H1 (cell line): ENCODE measurements around the gene TMEM260. TPM values are rescaled to one million over a fixed set of nuclear protein-coding genes. Genes with fewer than 3 reads are reported as not detected.

Experiments used
- CTCF ChIA-PET: fragments of 300-600 bp; sonication (Branson Sonifier 250); formaldehyde crosslinking; loops from one replicate; lab custom pipeline; 2021; ENCODE audit not compliant: partially characterized antibody; lab: Charles Lee
- POLR2A ChIA-PET: fragments of 300-600 bp; sonication (Branson Sonifier 250); formaldehyde crosslinking; loops from one replicate; lab custom pipeline; 2021; ENCODE audit warnings: inconsistent platforms; ENCODE audit not compliant: partially characterized antibody; lab: Charles Lee
- DNase-seq, 2 experiments: peaks; one replicate each; pipeline versions ENCODE4 v3.0.0 to v3.0.0-alpha.2; 2010 to 2022; ENCODE audit warnings: low spot score in 2 of 2, low read depth in 1 of 2, mixed read lengths in 1 of 2
- FAIRE-seq: peaks from 2 replicates; lab custom pipeline; 2011; peaks lifted over from hg19 to GRCh38; lab: Jason Lieb, UNC
- H2AFZ ChIP-seq: 2 replicates; pipeline ENCODE4 v1.8.1; 2012; ENCODE audit warnings: low read length, inconsistent platforms
- H2AK5ac ChIP-seq: 2 replicates; pipeline ENCODE4 v1.6.1; 2013; ENCODE audit warnings: low read depth, low read length
- H2BK120ac ChIP-seq: replicated peaks from 2 replicates; pipeline ENCODE3; 2013; ENCODE audit warnings: low read depth, low read length, inconsistent platforms
- H2BK12ac ChIP-seq: 2 replicates; pipeline ENCODE4 v1.6.1; 2013; ENCODE audit warnings: low read depth, low read length
- H2BK15ac ChIP-seq: 2 replicates; pipeline ENCODE4 v1.6.1; 2013; ENCODE audit warnings: low read length
- H2BK20ac ChIP-seq: 2 replicates; pipeline ENCODE4 v1.6.1; 2013; ENCODE audit warnings: low read length
- H2BK5ac ChIP-seq: 2 replicates; pipeline ENCODE4 v1.6.1; 2013; ENCODE audit warnings: low read depth, low read length
- H3K14ac ChIP-seq: 2 replicates; pipeline ENCODE4 v1.6.1; 2013; ENCODE audit warnings: inconsistent platforms; ENCODE audit not compliant: insufficient read length
- H3K18ac ChIP-seq: 2 replicates; pipeline ENCODE4 v1.6.1; 2013; ENCODE audit warnings: low read length; ENCODE audit errors: extremely low read depth
- H3K23ac ChIP-seq: 2 replicates; pipeline ENCODE4 v1.6.1; 2013; ENCODE audit warnings: inconsistent platforms; ENCODE audit not compliant: insufficient read length
- H3K23me2 ChIP-seq: 2 replicates; pipeline ENCODE4 v1.6.1; 2013; ENCODE audit warnings: low read depth, low read length
- H3K27ac ChIP-seq: 2 replicates; pipeline ENCODE4 v1.6.1; 2011; ENCODE audit warnings: low read depth, low read length, inconsistent platforms
- H3K27me3 ChIP-seq, 4 experiments: replicated peaks in 1 of 4; 1 replicate in 1 of 4; 2 replicates in 3 of 4; pipeline versions ENCODE4 v1.6.1 to v1.8.1; 2011 to 2013; ENCODE audit warnings: low read length in 3 of 4, mild to moderate bottlenecking in 3 of 4, inconsistent platforms in 2 of 4, mixed read lengths in 2 of 4, moderate library complexity in 1 of 4; ENCODE audit not compliant: control insufficient read depth in 3 of 4, insufficient read depth in 3 of 4; ENCODE audit errors: extremely low read depth in 1 of 4
- H3K36me3 ChIP-seq, 4 experiments: 2 replicates each; pipeline versions ENCODE4 v1.6.1 to v1.8.1; 2011 to 2013; ENCODE audit warnings: mild to moderate bottlenecking in 4 of 4, low read length in 3 of 4, moderate library complexity in 2 of 4, control low read depth in 1 of 4, inconsistent platforms in 1 of 4; ENCODE audit not compliant: insufficient read depth in 4 of 4, control insufficient read depth in 2 of 4
- H3K4ac ChIP-seq: replicated peaks from 2 replicates; pipeline ENCODE3; 2013; ENCODE audit warnings: low read length, low read depth, mixed read lengths, inconsistent platforms; ENCODE audit not compliant: insufficient read length
- H3K4me1 ChIP-seq, 4 experiments: replicated peaks in 1 of 4; 1 replicate in 1 of 4; 2 replicates in 3 of 4; pipeline versions ENCODE4 v1.6.1 to v1.8.1; 2011 to 2013; ENCODE audit warnings: low read length in 3 of 4, inconsistent platforms in 2 of 4, mixed read lengths in 1 of 4; ENCODE audit not compliant: insufficient read depth in 4 of 4, control insufficient read depth in 3 of 4
- H3K4me2 ChIP-seq, 2 experiments: 2 replicates each; pipeline versions ENCODE4 v1.6.1 to v1.8.1; 2011 to 2013; ENCODE audit warnings: low read depth in 2 of 2, low read length in 2 of 2, control low read depth in 1 of 2, inconsistent platforms in 1 of 2, mild to moderate bottlenecking in 1 of 2; ENCODE audit not compliant: insufficient read depth in 1 of 2
- H3K4me3 ChIP-seq, 4 experiments: fragments of 200-600, 300-600 bp in 1 of 4; sonication (generic), shearing (Covaris generic), sonication (Bioruptor Twin) in 1 of 4; 2 replicates each; pipeline versions ENCODE4 v1.5.1 to v1.8.1; 2011 to 2016; ENCODE audit warnings: low read length in 4 of 4, low read depth in 3 of 4, control low read depth in 2 of 4, inconsistent platforms in 2 of 4, mild to moderate bottlenecking in 2 of 4, mixed read lengths in 1 of 4, moderate library complexity in 1 of 4; ENCODE audit not compliant: insufficient read depth in 2 of 4; ENCODE audit errors: extremely low read depth in 1 of 4
- H3K56ac ChIP-seq: replicated peaks from 2 replicates; pipeline ENCODE3; 2013; ENCODE audit warnings: low read depth, mild to moderate bottlenecking, mixed read lengths, low read length, inconsistent platforms; ENCODE audit not compliant: insufficient read length
- H3K79me1 ChIP-seq: 2 replicates; pipeline ENCODE4 v1.6.1; 2013; ENCODE audit warnings: low read depth, low read length, control low read depth
- H3K79me2 ChIP-seq, 2 experiments: 2 replicates each; pipeline versions ENCODE4 v1.6.1 to v1.8.1; 2012 to 2013; ENCODE audit warnings: low read length in 2 of 2, mild to moderate bottlenecking in 2 of 2, inconsistent platforms in 1 of 2; ENCODE audit not compliant: insufficient read depth in 2 of 2, control insufficient read depth in 1 of 2
- H3K9ac ChIP-seq, 4 experiments: replicated peaks in 1 of 4; 1 replicate in 1 of 4; 2 replicates in 3 of 4; pipeline versions ENCODE4 v1.6.1 to v1.8.1; 2011 to 2013; ENCODE audit warnings: low read depth in 3 of 4, low read length in 3 of 4, control low read depth in 2 of 4, mild to moderate bottlenecking in 2 of 4, moderate library complexity in 2 of 4, inconsistent platforms in 1 of 4; ENCODE audit errors: extremely low read depth in 1 of 4
- H3K9me3 ChIP-seq, 2 experiments: 2 replicates each; pipeline versions ENCODE4 v1.6.1 to v1.8.1; 2012 to 2013; ENCODE audit warnings: mild to moderate bottlenecking in 2 of 2, moderate library complexity in 2 of 2, control low read depth in 1 of 2, inconsistent platforms in 1 of 2, low read depth in 1 of 2, low read length in 1 of 2, mixed read lengths in 1 of 2; ENCODE audit not compliant: insufficient read depth in 2 of 2
- H4K20me1 ChIP-seq, 2 experiments: replicated peaks in 1 of 2; 2 replicates each; pipeline versions ENCODE3 to v1.8.1; 2011 to 2013; ENCODE audit warnings: inconsistent platforms in 2 of 2, low read length in 2 of 2, mild to moderate bottlenecking in 1 of 2; ENCODE audit not compliant: insufficient read depth in 2 of 2, control insufficient read depth in 1 of 2
- H4K5ac ChIP-seq: 2 replicates; pipeline ENCODE4 v1.6.1; 2013; ENCODE audit warnings: low read length, low read depth, mixed read lengths, inconsistent platforms; ENCODE audit not compliant: insufficient read length
- H4K8ac ChIP-seq: 2 replicates; pipeline ENCODE4 v1.8.0; 2013; ENCODE audit warnings: mild to moderate bottlenecking, moderate library complexity, low read length, inconsistent platforms; ENCODE audit not compliant: insufficient read depth; ENCODE audit errors: extremely low read depth
- H4K91ac ChIP-seq: replicated peaks from 2 replicates; pipeline ENCODE3; 2013; ENCODE audit warnings: low read length, mixed read lengths, inconsistent platforms; ENCODE audit not compliant: insufficient read length
- ATF2 ChIP-seq: IDR thresholded peaks from 2 replicates; pipeline ENCODE4 v1.6.1; 2012; ENCODE audit warnings: low read length, inconsistent platforms
- CTCF ChIP-seq, 3 experiments: IDR thresholded peaks; 1 replicate in 2 of 3; 2 replicates in 1 of 3; pipeline versions ENCODE4 v1.5.1 to v1.6.1; 2011; ENCODE audit warnings: low read length in 3 of 3, mild to moderate bottlenecking in 3 of 3, inconsistent platforms in 2 of 3, low read depth in 1 of 3, moderate library complexity in 1 of 3; ENCODE audit not compliant: insufficient read depth in 1 of 3; ENCODE audit errors: control extremely low read depth in 1 of 3
- SP4 ChIP-seq: IDR thresholded peaks from 2 replicates; pipeline ENCODE4 v1.6.1; 2012; ENCODE audit warnings: low read length, inconsistent platforms
- TAF7 ChIP-seq: optimal IDR thresholded peaks from 2 replicates; pipeline ENCODE3; 2011; ENCODE audit warnings: low read depth, mild to moderate bottlenecking, inconsistent platforms, low read length, moderate library complexity, borderline replicate concordance
- TEAD4 ChIP-seq: IDR thresholded peaks from 2 replicates; pipeline ENCODE4 v1.6.1; 2012; ENCODE audit warnings: low read depth, low read length, inconsistent platforms, mixed read lengths
- USF2 ChIP-seq: IDR thresholded peaks from 2 replicates; pipeline ENCODE4 v1.6.1; 2011; ENCODE audit warnings: low read length, improper control_type of control experiment
- YY1 ChIP-seq: IDR thresholded peaks from 2 replicates; pipeline ENCODE4 v1.6.1; 2011; ENCODE audit warnings: low read depth, mild to moderate bottlenecking, low read length
- WGBS, 2 experiments: shearing (Covaris generic) in 1 of 2; methylation state at CpG; one replicate each; pipeline versions ENCODE4 v1.1.6 to v1.1.7; 2013 to 2015; ENCODE audit warnings: low lambda C conversion rate in 2 of 2, mixed read lengths in 2 of 2, inconsistent platforms in 1 of 2, low coverage in 1 of 2, missing lambda C conversion rate in 1 of 2; ENCODE audit not compliant: insufficient replicate concordance in 2 of 2, insufficient coverage in 1 of 2, insufficient read length in 1 of 2; ENCODE audit errors: extremely low coverage in 1 of 2, missing lambda C conversion rate in 1 of 2; 5-methylcytosine and 5-hydroxymethylcytosine counted together
- polyA plus RNA-seq, 7 experiments: library from polyadenylated mRNA; depleted of rRNA in 3 of 7; stranded (reverse) in 5 of 7; unstranded in 2 of 7; fragments of >200 nt in 5 of 7; fragments of 200-250 nt in 2 of 7; gene quantifications; 1 replicate in 5 of 7; 2 replicates in 1 of 7; 4 replicates in 1 of 7; pipeline versions ENCODE4 v1.2.1 to v1.2.3, GENCODE V29; 2011 to 2013; ENCODE audit warnings: missing spikeins in 2 of 7, mixed read lengths in 2 of 7
- total RNA-seq: library from RNA; stranded (reverse); fragmentation: NEBNext Ultra II Directional; extraction: Animal tissue kit (Norgen Biotek cat#: 25700); gene quantifications from 2 replicates; pipeline ENCODE4 v1.2.1, GENCODE V29; 2021

The TMEM260 gene
- total and polyA plus RNA-seq, 2 of the 8 experiments (the other 6 are each of a cell fraction or from before 2014, with no cell fraction given), result 14.4 to 15.2 TPM

GRCh38 chr14:56650048-56650447 is 70.5 kb downstream of the TMEM260 start:
- Histone ChIP-seq H3K9me3 (no peaks in the 10 kb centered on the region), H2AK5ac (no peak overlapping the region), H3K79me2 (no peaks in the 10 kb centered on the region), H3K18ac (no peak overlapping the region), H3K27me3 (no peaks in the 10 kb centered on the region), H3K4ac (no peak overlapping the region), H3K79me1 (no peaks in the 10 kb centered on the region), H3K56ac (no peak overlapping the region), H3K23me2 (no peaks in the 10 kb centered on the region), H3K9ac (no peak overlapping the region), H4K91ac (no peak overlapping the region), H3K27ac (no peak overlapping the region), H3K4me1 (peaks cover 0 to 6% (median 0%) of the 10 kb centered on the region in 4 experiments; a peak in 1 of 7 replicates), H4K20me1 (no peaks in the 10 kb centered on the region), H2BK120ac (no peak overlapping the region), H2AFZ (no peak overlapping the region), H3K36me3 (peaks cover 0 to 7% (median 0%) of the 10 kb centered on the region in 4 experiments; a peak in 2 of 8 replicates), H4K8ac (0 out of 2 replicates have a peak overlapping the region, but pooled peaks have one; percentile 51), H3K4me2 (no peak overlapping the region), H2BK5ac (no peak overlapping the region), H2BK12ac (no peak overlapping the region), H4K5ac (no peak overlapping the region), H2BK20ac (no peak overlapping the region), H3K23ac (no peak overlapping the region), H3K4me3 (no peak overlapping the region), H2BK15ac (no peak overlapping the region), H3K14ac (no peak overlapping the region)
- DNase-seq, result no peak
- FAIRE-seq, result no peak
- ChIA-PET CTCF (interaction anchor here (2.2 kb wide), 1 partner anchor 159 kb away, joined by 6 read pairs; no protein-coding TSS in a partner anchor), POLR2A (no interaction called here)
- TF ChIP-seq TEAD4 (no peak), USF2 (no peak), YY1 (no peak), CTCF (IDR thresholded peaks at IDR 0.05; ENCODE audit: control extremely low read depth in 1 of 3, insufficient read depth in 1 of 3, low read depth in 1 of 3, low read length in 3 of 3) (no peak), TAF7 (no peak), ATF2 (no peak), SP4 (no peak)
- WGBS, 2 experiments, result 90% methylated on average over 9 of the region's 9 CpGs; no CpG with 5 or more reads in 1 of the 2 experiments
